ENCODE data around the gene KNTC1. TPM values are rescaled to one million over a fixed set of nuclear protein-coding genes. Genes with fewer than 3 reads are reported as not detected.

Gene KNTC1
- total RNA-seq, 1 donor from 2014 or later: 122 TPM

Other genes starting within 250 kb of the KNTC1 start
- 59.9 and 66.2 TPM in 2 replicates for gene CLIP1, start 104.6 kb upstream of the KNTC1 start, total RNA-seq
- 38.6 and 39.7 TPM in 2 replicates for gene ZCCHC8, start 26.3 kb upstream of the KNTC1 start, total RNA-seq
- gene RSRC2, start 313 bp upstream of the KNTC1 start, total RNA-seq: 105 and 107 TPM in 2 replicates
- 0.16 TPM in 2 replicates for gene HCAR2, start 176.1 kb downstream of the KNTC1 start, total RNA-seq
- 0.34 and 0.46 TPM in 2 replicates for gene HCAR3, start 189.6 kb downstream of the KNTC1 start, total RNA-seq
- gene HCAR1, start 203.6 kb downstream of the KNTC1 start, total RNA-seq: 2.6 and 2.8 TPM in 2 replicates
- gene DENR, start 225.6 kb downstream of the KNTC1 start, total RNA-seq: 76.7 and 79.6 TPM in 2 replicates
- 0.39 and 0.62 TPM in 2 replicates for gene CCDC62, start 247.3 kb downstream of the KNTC1 start, total RNA-seq